Loucy (cell line): ENCODE data around the gene INTS1.
A peak's percentile ranks its signal among the peaks of the same experiment; 100 is the strongest.

Source experiments
- H2AFZ ChIP-seq: fragments of 200-600 bp; sonication (generic); 2 replicates; pipeline ENCODE4 v1.6.0; 2016; ENCODE audit warnings: antibody characterized with exemption, mild to moderate bottlenecking, low read length, moderate library complexity
- H3F3A ChIP-seq: fragments of 200-600 bp; 2 replicates; pipeline ENCODE4 v1.6.0; 2016; ENCODE audit warnings: antibody characterized with exemption, low read depth, mild to moderate bottlenecking
- H3K27me3 ChIP-seq: fragments of 200-600 bp; sonication (generic); 2 replicates; pipeline ENCODE4 v1.6.1; 2014; ENCODE audit warnings: low read length, mild to moderate bottlenecking; ENCODE audit not compliant: insufficient read depth, poor library complexity, severe bottlenecking
- H3K36me3 ChIP-seq: fragments of 200-600 bp; sonication (generic); 2 replicates; pipeline ENCODE4 v1.6.1; 2016; ENCODE audit warnings: low read length; ENCODE audit not compliant: insufficient read depth
- H3K4me1 ChIP-seq: fragments of 200-600 bp; sonication (generic); 2 replicates; pipeline ENCODE4 v1.5.1; 2014; ENCODE audit warnings: low read length, mild to moderate bottlenecking; ENCODE audit not compliant: insufficient read depth, poor library complexity, severe bottlenecking
- H3K4me2 ChIP-seq: fragments of 200-600 bp; sonication (generic); 2 replicates; pipeline ENCODE4 v1.6.0; 2014; ENCODE audit warnings: antibody characterized with exemption, low read length, low read depth, mild to moderate bottlenecking; ENCODE audit not compliant: poor library complexity, severe bottlenecking
- H3K4me3 ChIP-seq: fragments of 200-600 bp; sonication (generic); 2 replicates; pipeline ENCODE4 v1.5.1; 2014; ENCODE audit warnings: low read length, mild to moderate bottlenecking, mixed read lengths; ENCODE audit not compliant: poor library complexity, severe bottlenecking
- H3K79me2 ChIP-seq: fragments of 200-600 bp; sonication (generic); 2 replicates; pipeline ENCODE4 v1.6.1; 2014; ENCODE audit warnings: low read length; ENCODE audit not compliant: insufficient read depth
- H3K9ac ChIP-seq: fragments of 200-600 bp; sonication (generic); 2 replicates; pipeline ENCODE4 v1.6.0; 2014; ENCODE audit warnings: mild to moderate bottlenecking, low read depth, low read length, moderate library complexity; ENCODE audit not compliant: poor library complexity, severe bottlenecking
- H3K9me2 ChIP-seq: fragments of 200-600 bp; sonication (generic); replicated peaks from 2 replicates; pipeline ENCODE4 v1.6.1; 2016; ENCODE audit warnings: low read depth, low read length, mixed read lengths
- H3K9me3 ChIP-seq: fragments of 200-600 bp; sonication (generic); 2 replicates; pipeline ENCODE4 v1.6.1; 2014; ENCODE audit warnings: mild to moderate bottlenecking, antibody characterized with exemption, low read length, low read depth; ENCODE audit not compliant: insufficient read depth
- H4K20me1 ChIP-seq: fragments of 200-600 bp; sonication (generic); 2 replicates; pipeline ENCODE4 v1.6.0; 2014; ENCODE audit warnings: antibody characterized with exemption, low read length, mild to moderate bottlenecking; ENCODE audit not compliant: insufficient read depth, poor library complexity, severe bottlenecking
- EZH2phosphoT487 ChIP-seq: fragments of 200-600 bp; IDR thresholded peaks from 2 replicates; pipeline ENCODE4 v1.6.1; 2018; ENCODE audit warnings: antibody characterized with exemption, mild to moderate bottlenecking, moderate library complexity, borderline replicate concordance
- TF ChIP-seq, protein P1 (sequence below): fragments of 200-600 bp; sonication (generic); conservative IDR thresholded peaks from 2 replicates; pipeline ENCODE4 v1.5.1; 2014; ENCODE audit warnings: mild to moderate bottlenecking, antibody characterized with exemption, low read length

Gene INTS1

DNA sequence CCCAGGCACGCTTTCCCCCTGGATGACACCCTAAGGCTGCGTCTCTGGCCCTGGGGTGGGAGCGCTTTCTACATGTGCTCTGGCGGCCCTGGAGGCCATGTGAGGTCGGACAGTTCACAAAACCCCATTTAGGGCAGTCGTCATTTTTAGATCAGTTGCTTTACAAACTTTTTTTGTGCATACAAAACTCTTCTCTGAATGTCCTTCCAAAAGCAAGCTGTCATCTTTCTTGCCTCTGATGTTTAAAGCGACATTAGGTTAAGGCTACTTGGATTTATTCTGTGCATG is 32.2 kb upstream of the INTS1 start:
- no peaks in the 10 kb centered on the region for H3K27me3 ChIP-seq
- H3K9me2 ChIP-seq: no peaks in the 10 kb centered on the region
- no peak overlapping the region for H2AFZ ChIP-seq
- no peak overlapping the region for H3K9ac ChIP-seq
- H3K4me2 ChIP-seq: no peak overlapping the region
- TF ChIP-seq EZH2phosphoT487: no peak
- TF ChIP-seq, protein P1, sequence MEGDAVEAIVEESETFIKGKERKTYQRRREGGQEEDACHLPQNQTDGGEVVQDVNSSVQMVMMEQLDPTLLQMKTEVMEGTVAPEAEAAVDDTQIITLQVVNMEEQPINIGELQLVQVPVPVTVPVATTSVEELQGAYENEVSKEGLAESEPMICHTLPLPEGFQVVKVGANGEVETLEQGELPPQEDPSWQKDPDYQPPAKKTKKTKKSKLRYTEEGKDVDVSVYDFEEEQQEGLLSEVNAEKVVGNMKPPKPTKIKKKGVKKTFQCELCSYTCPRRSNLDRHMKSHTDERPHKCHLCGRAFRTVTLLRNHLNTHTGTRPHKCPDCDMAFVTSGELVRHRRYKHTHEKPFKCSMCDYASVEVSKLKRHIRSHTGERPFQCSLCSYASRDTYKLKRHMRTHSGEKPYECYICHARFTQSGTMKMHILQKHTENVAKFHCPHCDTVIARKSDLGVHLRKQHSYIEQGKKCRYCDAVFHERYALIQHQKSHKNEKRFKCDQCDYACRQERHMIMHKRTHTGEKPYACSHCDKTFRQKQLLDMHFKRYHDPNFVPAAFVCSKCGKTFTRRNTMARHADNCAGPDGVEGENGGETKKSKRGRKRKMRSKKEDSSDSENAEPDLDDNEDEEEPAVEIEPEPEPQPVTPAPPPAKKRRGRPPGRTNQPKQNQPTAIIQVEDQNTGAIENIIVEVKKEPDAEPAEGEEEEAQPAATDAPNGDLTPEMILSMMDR: no peak
- H3K9me3 ChIP-seq: no peaks in the 10 kb centered on the region
- H4K20me1 ChIP-seq: peaks cover 86% of the 10 kb centered on the region
- H3K4me1 ChIP-seq: peaks cover 25% of the 10 kb centered on the region
- H3F3A ChIP-seq: no peaks in the 10 kb centered on the region
- no peak overlapping the region for H3K4me3 ChIP-seq
- H3K36me3 ChIP-seq: peaks cover 39% of the 10 kb centered on the region; the same call in 1 of the 2 replicates
- H3K79me2 ChIP-seq: peaks cover 85% of the 10 kb centered on the region

DNA sequence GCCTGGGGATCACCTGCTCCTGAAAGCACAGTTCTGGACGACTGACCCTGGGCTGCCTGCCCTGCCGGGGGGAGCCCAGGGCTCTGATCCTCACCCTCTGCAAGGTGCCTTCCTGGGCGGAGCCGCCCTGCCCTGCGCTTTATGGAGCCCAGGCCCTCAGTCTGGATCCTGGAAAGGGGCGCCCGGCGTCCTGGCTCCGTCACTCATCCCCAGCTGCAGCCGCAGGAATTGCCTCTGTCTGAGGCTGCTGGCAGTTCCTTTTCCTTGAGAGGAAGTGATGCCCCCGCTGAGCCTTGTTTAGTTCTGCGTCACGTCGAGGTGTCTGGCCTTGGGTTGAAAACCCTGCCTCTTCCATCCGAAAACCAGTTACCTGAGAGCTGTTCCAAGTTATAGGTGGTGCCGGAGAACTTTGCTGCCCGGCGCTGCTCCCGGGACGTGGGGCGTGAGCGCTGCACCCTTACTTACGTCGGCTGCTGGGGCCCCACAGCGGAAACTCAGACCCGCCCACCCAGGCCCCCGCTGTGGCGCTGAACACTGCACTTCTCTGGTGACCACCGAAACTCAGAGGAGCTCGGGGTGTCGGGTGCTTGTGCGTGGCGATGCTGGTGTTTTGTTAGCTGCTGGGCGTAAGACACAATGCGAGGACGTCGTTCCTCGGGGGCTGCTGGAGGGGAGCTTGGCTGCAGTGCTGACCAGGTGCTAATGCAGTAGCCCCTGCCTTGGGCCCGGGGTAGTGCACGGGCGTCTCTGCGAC is 31.7 kb upstream of the INTS1 start:
- peaks cover 90% of the 10 kb centered on the region for H3K79me2 ChIP-seq
- peaks cover 26% of the 10 kb centered on the region for H3K4me1 ChIP-seq
- H3K4me3 ChIP-seq: no peak overlapping the region
- peaks cover 34% of the 10 kb centered on the region; the same call in 1 of the 2 replicates for H3K36me3 ChIP-seq
- H2AFZ ChIP-seq: no peak overlapping the region
- no peaks in the 10 kb centered on the region for H3F3A ChIP-seq
- no peaks in the 10 kb centered on the region for H3K9me2 ChIP-seq
- peak overlapping the region; percentile 20 for H3K4me2 ChIP-seq
- H3K9ac ChIP-seq: no peak overlapping the region
- H3K27me3 ChIP-seq: no peaks in the 10 kb centered on the region
- peaks cover 90% of the 10 kb centered on the region for H4K20me1 ChIP-seq
- H3K9me3 ChIP-seq: no peaks in the 10 kb centered on the region
- TF ChIP-seq, protein P1: no peak
- TF ChIP-seq EZH2phosphoT487: no peak

DNA sequence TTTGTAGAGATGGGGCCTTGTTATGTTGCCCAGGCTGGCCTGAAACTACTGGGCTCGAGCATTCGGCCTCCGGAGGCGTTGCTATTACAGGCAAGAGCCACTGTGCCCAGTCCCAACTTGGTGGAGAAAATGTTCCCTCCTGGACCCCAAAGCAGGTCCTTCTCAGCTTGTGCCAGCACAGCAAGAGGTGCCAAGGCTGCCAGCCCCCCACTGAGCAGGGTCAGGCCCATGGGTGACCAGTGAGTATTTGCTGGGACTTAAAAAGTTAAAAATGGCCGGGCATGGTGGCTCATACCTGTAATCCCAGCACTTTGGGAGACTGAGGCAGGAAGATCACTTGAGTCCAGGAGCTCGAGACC is 30.9 kb upstream of the INTS1 start:
- H3K27me3 ChIP-seq: no peaks in the 10 kb centered on the region
- no peaks in the 10 kb centered on the region for H3K9me3 ChIP-seq
- H3K79me2 ChIP-seq: peaks cover 95% of the 10 kb centered on the region
- no peak overlapping the region for H2AFZ ChIP-seq
- no peak overlapping the region for H3K4me2 ChIP-seq
- H3K9me2 ChIP-seq: no peaks in the 10 kb centered on the region
- no peaks in the 10 kb centered on the region for H3F3A ChIP-seq
- H3K9ac ChIP-seq: no peak overlapping the region
- no peak overlapping the region for H3K4me3 ChIP-seq
- H4K20me1 ChIP-seq: peaks cover 86% of the 10 kb centered on the region
- peaks cover 27% of the 10 kb centered on the region; the same call in 1 of the 2 replicates for H3K36me3 ChIP-seq
- peaks cover 28% of the 10 kb centered on the region for H3K4me1 ChIP-seq
- TF ChIP-seq, protein P1: no peak
- TF ChIP-seq EZH2phosphoT487: no peak
